SK-N-SH treated with all-trans-retinoic acid at 6 μM for 48 hours (cell line): ENCODE data around the gene TMED5.

Source experiments
- BACH2 ChIP-seq: fragments of 250-450 bp; sonication (Bioruptor Pico); IDR thresholded peaks from 2 replicates; pipeline ENCODE4 v1.9.0; 2021; ENCODE audit warnings: mild to moderate bottlenecking, borderline replicate concordance
- RARB ChIP-seq: fragments of 250-450 bp; sonication (Bioruptor Pico); IDR thresholded peaks from 2 replicates; pipeline ENCODE4 v1.8.0; 2021; ENCODE audit warnings: mild to moderate bottlenecking, moderate library complexity
- ZFP30 ChIP-seq: fragments of 450-650 bp; formaldehyde crosslinking; IDR thresholded peaks from 2 replicates; pipeline ENCODE4 v1.5.0; 2022; ENCODE audit warnings: mild to moderate bottlenecking, moderate library complexity
- TF ChIP-seq, protein P1 (sequence below): fragments of 250-450 bp; sonication (Bioruptor Pico); IDR thresholded peaks from 2 replicates; pipeline ENCODE4 v1.5.1; 2020; ENCODE audit warnings: low read depth, mild to moderate bottlenecking, moderate library complexity

DNA sequence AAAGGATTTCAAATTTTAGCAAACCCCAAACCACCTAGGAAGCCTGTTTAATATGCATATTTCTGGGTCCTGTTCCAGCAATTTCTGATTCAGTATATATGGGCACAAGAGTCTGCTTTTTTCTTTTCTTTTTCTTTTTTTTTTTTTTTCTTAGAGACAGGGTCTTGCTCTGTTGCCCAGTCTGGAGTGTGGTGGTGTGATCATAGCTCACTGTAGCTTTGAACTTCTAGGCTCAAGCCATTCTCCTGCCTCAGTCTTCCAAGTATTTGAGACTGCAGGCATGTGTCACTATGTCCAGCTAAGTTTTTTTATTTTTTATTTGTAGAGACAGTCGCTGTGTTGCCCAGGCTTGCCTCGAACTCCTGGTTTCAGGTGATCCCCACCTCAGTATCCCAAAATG lies 35.1 kb upstream of the TMED5 start:
- TF ChIP-seq BACH2, result no peak
- no peak for TF ChIP-seq RARB (CRISPR knock-in tag)
- TF ChIP-seq, protein P1, sequence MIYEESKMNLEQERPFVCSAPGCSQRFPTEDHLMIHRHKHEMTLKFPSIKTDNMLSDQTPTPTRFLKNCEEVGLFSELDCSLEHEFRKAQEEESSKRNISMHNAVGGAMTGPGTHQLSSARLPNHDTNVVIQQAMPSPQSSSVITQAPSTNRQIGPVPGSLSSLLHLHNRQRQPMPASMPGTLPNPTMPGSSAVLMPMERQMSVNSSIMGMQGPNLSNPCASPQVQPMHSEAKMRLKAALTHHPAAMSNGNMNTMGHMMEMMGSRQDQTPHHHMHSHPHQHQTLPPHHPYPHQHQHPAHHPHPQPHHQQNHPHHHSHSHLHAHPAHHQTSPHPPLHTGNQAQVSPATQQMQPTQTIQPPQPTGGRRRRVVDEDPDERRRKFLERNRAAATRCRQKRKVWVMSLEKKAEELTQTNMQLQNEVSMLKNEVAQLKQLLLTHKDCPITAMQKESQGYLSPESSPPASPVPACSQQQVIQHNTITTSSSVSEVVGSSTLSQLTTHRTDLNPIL (CRISPR knock-in tag), result no peak
- no peak for TF ChIP-seq ZFP30
